ENCODE measurements around the gene IZUMO1.
"Not testable (repeated sequence)": the region's sequence is repeated elsewhere in the genome, so short reads cannot be mapped to it uniquely, and the experiment has no call there.

The IZUMO1 gene

DNA sequence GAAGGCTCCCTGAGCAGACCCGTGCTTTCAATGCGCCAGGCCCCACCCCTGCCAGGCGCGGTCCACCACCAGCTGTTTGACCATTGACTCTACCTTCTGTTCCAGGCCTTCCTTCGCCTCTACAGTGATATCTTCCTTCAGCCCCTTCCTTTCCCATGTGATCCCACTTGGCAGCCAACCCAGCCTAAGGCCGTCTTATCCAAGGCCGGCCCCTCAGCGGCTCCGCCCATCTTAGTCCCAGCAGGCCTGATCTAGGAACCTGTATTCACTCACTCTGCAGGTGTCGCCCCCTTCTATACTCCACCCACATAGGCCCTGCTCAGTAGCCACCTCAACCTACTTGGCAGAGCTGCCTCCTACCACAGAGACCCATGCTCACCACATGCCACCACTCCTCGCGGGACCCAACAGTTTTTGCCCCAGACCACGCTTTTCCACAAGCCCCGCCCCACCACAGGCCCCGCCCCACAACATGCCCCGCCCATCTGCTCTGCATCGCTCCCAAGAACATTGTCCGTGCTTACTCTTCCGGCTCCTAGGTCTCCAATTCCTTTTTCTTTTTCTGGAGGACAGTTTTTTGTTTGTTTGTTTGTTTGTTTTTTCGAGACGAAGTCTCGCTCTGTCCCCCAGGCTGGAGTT is 9.2 kb downstream of the IZUMO1 start:
- no peak for DNase-seq

DNA sequence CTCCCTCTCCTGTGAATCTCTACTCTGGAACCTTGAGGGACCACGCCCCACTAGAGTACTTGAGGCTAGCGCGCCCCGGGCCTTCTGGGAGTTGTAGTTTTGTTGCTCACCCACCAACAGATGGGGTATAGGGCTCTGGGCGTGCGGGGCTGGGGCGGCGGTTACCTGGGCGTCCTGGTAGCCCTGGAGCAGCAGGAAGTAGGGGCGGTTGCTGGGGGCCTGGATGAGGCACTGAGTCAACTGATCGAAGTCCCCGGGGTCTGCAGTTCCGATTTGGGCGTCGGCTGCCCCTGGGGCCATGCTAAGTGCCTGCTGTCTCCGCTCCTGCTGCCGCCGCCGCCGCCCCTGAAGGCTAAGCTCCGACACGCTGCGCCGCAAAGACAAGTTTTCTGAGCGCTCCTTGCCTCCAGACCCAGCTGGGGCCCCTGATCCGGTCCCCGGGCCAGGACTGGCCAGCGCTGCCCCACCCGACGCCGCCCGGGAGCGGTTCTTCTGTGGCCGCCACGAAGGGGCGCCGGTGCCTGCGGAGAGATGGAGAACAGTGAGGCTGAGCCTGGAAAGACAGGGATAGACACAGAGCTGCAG is 11.6 kb downstream of the IZUMO1 start:
- DNase-seq = no peak

DNA sequence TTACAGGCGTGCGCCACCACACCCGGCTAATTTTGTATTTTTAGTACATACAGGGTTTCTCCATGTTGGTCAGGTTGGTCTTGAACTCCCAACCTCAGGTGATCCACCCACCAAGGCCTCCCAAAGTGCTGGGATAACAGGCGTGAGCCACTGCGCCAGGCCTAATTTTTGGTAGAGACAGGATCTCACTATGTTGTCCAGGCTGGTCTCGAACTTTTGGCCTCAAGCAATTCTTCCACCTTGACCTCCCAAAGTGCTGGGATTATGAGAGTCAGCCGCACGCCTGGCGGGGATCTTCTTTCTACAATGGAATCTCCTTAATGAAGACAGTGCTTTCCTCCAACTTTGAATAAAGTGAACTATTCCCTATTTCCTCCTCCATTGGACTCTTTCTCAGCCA is 12.1 kb downstream of the IZUMO1 start:
- DNase-seq = no peak

DNA sequence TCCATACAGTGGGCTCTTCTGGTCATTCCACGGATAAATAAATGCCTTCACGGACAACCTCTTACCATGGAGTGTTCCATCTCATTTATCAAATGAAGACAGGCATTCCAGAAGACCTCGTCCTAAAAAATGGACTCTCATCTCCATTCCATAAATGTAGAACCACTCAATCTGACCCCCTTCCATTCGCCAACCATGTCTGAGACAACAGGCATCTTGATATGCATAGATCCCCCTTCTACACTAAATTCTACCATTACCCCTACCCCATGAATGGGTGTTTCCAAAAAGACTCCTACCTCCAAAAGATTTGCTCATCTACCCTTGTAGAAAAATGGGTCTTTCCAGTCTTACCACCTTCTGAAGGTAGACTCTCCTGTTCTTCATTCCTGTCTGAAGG is 15.3 kb downstream of the IZUMO1 start:
- no peak for DNase-seq

DNA sequence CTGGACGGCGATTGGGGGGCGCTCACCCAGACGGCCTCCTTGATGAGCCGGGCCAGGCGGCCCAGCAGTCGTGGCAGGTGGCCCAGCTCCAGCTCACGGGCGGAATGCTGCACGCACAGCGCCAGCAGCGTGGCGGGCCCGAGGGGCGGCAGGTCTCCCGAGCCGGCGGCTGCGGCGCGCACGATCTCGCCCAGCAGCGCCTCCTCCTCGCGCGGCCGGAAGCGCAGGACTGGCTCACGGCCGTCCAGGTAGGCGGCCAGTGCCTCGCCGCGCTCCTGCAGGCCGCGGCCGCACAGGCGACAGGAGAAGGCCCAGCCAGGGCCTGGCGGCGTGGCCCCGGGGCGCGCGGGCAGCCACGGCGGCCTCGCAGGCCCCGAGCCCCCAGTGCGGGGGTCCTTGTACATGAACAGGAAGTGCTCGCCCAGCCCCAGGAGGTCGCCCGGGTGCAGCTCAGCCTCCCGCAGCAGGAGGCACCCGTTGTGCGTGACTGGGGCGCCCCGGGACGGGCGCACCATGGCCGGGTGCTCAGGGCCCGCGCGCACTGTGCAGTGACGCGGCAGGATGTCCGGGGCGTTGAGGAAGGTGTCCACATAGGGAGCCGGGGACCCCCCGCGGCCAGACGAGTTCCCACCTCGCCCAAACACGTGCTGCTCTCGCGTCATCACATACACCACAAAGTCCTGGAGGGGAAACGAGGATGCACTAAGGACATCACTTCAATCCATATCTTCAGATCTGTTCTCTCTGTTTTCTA is 17.6 kb downstream of the IZUMO1 start:
- DNase-seq = no peak

DNA sequence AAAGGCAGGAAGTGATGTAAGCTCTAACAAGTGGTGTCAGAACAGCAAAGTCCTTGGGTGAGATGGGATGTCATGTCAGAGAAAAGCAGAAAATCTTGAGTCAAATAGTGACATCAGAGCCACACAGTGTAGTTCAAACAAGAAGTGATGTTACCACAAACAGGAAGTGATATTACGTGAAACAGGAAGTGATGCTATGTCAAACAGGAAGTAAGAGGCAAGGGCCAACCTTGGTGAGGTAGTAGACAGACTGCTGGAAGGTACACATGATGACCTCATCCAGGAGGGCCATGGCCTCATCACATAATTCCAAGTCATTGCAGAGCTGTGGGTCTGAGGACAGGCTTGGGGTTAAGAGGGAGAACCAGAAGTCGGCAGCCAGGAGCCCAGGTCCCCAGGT is 20.2 kb downstream of the IZUMO1 start:
- DNase-seq = no peak

DNA sequence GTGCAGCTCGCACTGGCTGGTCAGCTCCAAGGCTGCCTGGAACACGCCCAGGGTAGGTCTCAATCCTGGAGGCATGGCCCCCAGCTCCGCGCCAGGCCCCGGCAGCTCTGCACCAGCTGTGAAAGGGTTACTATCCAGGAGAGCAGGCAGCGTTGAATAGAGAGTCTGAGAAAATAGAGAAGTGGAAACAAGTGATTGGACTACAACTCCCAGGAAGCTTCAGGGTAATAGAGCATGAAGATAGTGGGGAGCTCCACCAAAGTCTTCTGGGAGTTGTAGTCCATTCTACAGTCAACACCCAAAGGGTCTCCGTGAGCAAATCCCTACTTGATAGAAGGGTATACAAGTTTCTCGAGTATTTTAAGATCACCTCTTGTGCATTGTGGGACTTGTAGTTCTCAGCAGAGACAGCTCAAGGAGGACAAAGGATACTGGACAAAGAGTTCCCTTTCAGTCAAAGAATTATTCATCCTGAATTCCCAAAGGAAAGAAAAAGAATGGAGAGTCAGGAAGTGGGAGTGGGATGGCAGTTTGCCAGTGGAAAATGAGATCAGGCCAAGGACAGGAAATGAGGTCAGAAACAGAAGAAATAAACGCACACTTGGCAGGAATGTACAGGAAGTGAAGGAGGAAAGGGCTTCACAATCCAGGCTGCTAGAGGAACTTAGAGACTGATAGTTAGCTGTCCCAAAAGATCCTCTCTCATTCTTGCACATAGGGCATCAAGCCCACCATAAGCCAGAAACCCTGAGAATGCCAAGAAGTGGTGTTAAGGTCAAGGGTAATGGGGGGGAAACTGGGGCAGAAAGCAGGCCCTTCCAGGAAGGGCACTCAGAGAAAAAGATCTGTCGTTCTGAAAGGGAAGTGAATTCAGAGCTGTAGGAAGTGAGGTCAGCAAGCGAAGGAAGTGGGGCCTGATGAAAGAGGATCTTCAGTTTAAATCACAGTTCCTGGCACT is 21.6 kb downstream of the IZUMO1 start:
- DNase-seq = peak; percentile 29

DNA sequence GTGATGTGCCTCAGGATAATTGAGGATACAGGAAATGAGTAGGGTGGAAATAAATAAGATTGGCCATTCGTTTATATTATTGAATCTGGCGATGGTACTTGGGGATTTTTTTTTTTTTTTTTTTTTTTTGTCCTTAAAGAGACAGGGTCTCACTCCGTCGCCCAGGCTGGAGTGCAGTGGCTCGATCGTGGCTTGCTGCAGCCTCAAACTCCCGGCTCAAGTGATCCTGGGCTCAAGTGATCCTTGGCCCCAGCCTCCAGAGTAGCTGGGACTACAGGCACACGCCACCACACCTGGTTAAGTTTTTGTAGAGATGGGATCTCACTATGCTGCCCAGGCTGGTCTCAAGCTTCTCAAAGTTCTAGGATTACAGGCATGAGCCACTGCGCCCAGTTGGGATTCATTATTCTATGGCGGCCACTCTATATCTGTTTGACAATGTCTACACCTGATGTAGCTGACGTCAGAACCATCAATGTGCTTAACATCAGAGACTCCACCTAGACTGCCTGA is 24.5 kb downstream of the IZUMO1 start:
- no peak for DNase-seq

DNA sequence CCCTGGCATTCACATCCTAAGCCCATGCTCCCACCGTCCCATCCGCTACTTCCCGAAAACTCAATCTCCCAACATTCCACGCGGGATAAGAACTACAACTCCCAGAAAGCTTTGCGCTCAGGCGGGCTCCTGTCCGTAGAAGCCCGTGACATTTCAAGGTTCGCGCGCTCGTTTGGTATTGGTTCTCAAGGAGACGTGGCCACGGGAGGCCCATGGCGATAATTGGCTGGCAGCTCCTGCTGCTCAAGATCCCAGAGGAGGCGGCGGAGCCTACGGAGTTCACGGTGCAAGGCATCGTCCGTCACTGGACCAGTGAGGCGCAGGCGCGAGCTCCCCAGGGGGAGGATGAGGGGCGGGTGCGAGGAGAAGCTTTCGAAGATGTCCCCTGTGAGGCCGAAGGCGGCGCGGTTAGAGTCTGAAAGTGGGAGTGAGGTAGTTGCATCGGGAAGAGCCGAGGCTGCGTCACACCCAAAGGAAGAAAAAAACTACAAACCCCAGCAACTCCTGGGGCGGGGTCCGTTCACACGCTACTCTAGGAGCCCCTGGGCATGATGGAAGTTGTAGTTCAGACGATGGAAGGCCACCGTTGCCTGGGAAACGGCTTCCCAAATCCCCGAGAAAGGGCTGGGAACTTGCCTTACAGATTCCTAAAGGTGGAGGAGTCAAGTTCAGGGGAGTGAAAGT is 26.0 kb downstream of the IZUMO1 start:
- DNase-seq = peak; percentile 92

DNA sequence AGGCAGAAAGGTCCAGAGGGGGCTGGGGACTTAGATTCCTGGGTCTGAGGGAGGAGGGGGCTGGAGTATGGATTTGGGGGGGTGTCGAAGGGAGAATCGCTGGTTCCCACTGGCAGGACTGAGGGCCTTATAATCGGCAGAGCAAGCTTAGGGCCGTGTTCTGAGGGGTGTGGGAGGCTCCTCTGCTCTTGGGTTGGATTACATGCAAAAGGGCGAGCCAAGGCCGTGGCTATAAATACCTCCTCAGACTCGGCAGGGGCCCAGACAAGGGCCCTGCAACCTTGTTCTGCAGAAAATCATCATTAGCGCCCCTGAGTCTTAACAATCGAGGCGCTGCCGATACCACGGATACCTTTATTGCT is 26.5 kb downstream of the IZUMO1 start:
- no peak for DNase-seq

DNA sequence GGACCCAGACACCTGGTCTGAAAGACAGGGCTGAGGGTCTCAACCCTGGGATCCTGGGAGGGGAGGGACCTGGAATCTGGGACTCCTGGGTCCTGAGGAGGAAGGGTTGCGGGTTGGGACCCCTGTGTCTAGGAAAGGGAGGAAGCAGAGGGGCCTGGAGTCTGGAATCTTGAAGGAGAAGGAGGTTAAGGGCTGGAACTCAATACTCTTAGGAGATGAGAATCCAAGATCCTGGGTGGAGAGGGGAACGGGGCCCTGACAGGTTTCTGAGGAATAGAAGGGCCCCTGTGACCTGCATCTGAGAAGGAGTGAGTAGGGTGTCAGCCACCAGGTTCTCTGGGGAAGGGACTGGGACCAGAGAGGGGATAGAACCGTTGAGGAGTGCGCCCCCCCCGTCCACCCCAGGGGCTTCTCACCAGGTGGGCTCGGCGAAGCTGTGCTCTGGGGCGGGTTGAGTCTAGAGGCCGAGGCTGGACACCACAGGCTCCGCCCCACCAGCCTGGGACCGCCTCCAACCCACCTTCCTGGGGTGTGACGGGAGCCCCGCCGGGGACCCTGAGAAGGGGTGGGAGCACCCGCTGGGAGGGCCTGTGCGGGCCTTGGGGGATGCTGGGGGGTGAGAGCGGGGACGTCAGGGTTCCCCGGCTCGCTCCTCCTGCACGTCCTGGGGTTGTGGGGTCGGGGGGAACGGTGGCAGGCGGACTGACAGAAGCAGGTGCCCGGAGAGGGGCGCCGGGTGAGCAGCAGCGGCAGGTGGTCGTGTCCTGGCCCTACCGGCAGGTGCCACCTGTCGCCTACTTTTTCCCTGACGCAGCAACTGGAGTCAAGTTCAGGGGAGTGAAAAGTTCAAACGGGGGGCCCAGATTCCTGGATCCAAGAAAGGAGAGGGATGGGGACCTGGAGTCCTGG is 27.2 kb downstream of the IZUMO1 start, which contains the start of gene MAMSTR:
Gene MAMSTR, minus strand, starts transcription at position 463 of the 909 bp plus-strand sequence. CDS start 694 bp downstream, outside the sequence.
- DNase-seq = no peak

DNA sequence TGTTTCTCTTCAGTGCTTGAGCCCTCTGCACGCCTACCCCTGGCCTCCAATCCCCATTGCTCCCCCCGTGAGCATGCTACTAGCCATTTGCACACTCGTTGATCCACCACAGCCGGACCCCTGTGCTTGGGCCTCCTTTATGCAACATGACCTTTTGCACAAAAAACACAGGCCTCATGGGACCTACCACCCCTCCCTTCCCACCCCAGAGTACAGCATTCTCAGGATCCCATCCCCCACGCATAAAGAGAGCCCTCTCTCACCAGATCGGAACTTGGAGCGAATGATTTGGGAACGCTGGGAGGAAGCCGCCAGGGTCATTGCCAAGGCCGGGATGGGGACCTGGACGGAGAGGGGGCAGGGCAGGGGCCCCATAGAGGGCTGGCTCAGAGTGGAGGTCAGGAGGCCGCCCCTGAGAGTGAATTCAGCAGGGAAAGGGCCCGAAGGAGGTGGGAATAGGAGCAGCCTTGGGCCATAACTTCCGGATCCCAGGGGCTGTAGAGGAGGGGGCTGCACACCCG is 27.9 kb downstream of the IZUMO1 start:
- DNase-seq = no peak

DNA sequence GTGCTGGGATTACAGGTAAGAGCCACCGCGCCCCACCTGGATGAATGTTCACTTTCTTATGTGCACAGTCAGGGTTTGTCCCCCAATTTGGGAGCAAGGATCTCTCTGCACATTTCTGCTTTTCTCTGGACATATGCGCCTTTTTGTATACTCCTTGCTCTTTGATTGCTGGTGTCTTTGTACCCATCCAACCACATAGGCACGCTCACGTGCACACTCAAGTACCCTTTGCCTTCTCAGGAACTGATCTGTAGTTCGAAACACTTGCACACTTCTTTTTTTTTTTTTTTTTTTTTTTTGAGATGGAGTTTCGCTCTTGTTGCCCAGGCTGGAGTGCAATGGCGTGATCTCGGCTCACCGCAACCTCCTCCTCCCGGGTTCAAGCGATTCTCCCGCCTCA is 28.6 kb downstream of the IZUMO1 start:
- not testable (repeated sequence) for DNase-seq

DNA sequence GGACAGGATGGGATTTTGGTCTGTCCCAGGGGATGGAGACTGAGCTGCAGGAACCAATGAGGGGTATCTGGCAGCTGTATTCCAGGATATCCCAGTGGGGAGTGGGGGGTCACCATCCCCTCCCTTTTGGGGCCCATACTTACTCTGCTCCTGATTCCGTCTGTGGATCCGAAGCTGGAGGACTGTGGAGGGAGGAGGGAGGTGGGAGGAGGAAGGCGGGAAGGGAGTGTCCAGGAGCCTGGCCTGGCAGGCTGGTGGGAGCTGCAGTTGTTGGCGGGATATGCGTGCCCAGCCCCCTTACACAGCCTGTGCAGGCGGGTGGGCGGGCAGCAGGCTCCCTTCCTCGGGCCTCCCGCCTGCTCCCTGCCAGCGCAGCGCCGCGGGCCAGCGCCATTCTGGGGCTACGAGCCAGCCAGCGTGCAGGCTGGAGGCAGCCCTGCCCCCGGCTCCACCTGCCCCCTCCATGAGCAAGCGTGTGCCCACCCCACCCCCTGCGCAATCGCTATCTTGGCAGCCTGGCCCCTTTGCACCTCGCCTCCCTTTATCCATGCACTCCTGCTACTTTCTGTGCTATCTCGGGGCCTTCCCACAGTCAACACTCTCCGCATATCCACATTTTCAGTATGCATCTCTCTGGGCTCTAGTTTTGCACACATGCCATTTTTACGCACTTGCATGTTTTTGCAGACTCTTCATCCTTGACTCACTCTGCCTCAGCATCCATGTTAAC is 30.0 kb downstream of the IZUMO1 start:
- DNase-seq = no peak

DNA sequence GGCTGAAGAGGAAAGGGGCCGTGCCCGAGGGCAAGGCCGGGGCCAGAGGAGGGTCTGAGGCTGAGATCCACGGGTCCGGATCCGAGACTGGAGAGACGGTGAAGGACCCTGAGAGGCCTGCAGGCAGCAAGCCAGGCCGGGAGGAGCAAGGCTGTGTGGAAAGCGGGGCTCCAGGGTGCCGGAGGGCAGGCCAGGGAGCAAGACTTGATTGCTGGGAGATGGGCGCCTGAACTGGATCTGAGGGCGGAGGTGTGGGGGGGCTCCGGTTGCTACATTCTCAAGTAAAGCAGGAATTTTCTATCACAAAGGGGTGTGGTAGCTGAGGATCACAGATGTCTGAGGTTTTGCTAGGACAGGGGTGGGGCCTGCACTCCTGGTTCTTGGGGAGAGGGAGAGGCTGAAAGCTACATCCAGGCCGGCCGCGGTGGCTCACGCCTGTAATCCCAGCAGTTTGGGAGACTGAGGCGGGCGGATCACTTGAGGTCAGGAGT is 31.0 kb downstream of the IZUMO1 start:
- DNase-seq = no peak

DNA sequence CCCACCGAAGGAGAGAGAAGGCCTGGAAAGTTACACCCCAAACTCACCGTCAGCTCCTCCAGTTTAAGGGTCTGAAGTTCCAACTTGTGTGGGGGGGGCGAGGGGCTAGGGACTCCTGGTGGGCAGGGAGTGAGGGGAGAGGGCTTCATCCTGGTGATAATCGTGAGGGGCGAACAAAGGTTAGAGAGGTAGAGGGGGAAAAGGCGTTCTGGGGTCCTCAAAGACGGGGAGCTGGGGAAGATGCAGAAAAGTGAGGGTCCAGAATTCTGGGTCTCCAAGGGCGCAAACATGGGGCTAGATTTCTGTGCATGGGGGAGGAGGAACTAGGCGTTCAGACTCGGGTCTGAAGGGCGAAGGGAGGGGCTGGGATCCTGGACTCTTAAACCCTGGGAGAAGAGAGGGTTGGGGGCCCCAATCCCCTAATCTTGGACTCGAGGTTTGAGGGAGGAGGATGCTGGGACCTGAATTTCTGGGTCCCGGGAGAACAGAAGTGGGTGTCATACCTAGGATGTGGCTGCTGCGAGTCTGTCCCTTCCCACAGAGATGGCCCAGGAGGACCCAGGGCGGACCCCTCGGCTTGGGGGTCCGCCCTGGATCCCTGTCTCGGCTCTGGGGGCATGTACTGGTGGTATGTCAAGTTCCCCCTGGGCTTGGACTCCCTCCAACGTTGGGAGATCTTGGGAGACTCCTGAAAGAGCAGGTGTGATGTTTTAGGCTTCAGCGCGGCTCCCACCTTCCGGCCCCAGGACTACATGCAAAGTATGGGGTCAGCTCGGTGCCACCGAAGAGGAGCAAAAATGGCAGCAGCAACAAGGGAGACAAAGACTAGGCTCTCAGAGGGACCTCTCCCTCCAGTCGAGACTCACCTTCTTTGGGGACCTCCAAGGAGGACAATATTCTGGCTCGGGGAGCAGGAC is 31.7 kb downstream of the IZUMO1 start:
- no peak for DNase-seq

DNA sequence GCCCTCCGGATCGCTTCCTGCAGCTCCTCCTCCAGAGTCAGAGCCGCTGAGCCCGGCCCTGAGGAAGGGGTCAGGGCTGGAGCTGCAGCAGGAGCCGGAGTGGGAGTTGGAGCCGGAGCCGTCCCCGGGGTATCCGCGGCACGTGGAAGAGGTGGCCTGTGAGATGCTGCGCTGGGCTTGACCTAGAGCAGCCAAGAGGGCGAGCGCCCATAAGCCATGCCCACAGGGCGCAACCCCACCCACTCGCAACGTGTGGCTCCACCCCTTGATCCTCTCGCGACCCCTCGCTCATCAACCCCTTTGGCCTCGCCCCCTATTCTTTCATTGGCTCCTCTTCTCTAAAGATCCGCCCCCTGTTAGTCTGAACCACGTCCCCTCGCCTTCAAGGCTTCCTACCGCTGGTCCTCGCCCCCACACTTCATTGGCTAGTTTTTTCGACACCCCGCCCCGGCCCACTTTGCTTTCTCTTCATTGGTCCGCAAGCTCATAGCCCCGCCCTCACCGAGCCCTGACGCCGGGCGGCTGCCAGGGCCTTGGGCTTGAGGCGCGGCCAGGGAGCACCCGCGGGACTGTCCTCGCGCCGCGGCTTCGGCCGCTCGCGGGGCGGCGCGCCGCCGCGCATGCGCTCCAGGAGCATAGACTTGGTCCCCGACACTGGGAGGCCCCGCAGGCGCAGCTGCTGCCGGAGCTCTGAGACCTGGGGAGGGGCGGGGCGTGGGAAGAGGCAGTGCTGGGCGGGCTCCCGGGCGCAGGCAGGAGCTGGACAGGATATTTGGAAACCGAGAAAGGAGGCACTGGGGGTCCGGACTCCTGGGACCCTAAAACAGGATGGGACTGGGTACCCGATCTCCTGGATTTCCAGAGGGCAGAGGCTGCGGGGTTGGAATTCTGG is 32.6 kb downstream of the IZUMO1 start:
- DNase-seq = peak; percentile 98

All from CD4-positive, alpha-beta T cell treated with Interleukin-6 for 4 hours (primary cell).